Measurements from ENCODE around the gene RBM47. TPM values are rescaled to one million over a fixed set of nuclear protein-coding genes. Genes with fewer than 3 reads are reported as not detected.
A peak's percentile ranks its signal among the peaks of the same experiment; 100 is the strongest.

RBM47 gene
- total RNA-seq, 6 donors from 2014 or later = 111 to 448 (median 149) TPM

DNA sequence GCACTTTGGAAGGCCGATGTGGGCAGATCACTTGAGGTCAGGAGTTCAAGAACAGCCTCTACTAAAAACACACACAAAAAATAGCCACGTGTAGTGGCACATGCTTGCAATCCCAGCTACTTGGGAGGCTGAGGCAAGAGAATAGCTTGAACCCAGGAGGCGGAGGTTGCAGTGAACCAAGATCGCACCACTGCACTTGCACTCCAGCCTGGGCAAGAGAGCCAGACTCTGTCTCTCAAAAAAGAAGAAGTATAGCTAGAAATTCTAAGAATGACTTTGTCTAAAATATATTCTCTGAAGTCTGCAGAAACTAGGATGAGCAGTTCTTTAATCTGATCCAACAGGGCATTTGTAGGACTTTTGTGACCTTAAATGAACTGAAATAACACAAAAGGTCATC is 17.4 kb downstream of the RBM47 start:
- Histone ChIP-seq H3K36me3 (no peaks in the 10 kb centered on the region), H3K4me3 (no peak overlapping the region), H3K9me3 (no peaks in the 10 kb centered on the region), H3K27ac (no peak overlapping the region), H3K27me3 (no peaks in the 10 kb centered on the region), H3K4me1 (peaks cover 0 to 14% (median 2%) of the 10 kb centered on the region in 4 donors)
- WGBS, 2 donors = 81% methylated on average over 4 of the region's 4 CpGs
- ATAC-seq (ENCODE audit: low FRiP score in 2 of 2) (no peak), DNase-seq (no peak)
- TF ChIP-seq POLR2AphosphoS5 (IDR thresholded peaks at IDR 0.05) (no peak), POLR2A (IDR thresholded peaks at IDR 0.05) (no peak), EP300 (IDR thresholded peaks at IDR 0.05) (no peak)
- TF ChIP-seq, protein P1, sequence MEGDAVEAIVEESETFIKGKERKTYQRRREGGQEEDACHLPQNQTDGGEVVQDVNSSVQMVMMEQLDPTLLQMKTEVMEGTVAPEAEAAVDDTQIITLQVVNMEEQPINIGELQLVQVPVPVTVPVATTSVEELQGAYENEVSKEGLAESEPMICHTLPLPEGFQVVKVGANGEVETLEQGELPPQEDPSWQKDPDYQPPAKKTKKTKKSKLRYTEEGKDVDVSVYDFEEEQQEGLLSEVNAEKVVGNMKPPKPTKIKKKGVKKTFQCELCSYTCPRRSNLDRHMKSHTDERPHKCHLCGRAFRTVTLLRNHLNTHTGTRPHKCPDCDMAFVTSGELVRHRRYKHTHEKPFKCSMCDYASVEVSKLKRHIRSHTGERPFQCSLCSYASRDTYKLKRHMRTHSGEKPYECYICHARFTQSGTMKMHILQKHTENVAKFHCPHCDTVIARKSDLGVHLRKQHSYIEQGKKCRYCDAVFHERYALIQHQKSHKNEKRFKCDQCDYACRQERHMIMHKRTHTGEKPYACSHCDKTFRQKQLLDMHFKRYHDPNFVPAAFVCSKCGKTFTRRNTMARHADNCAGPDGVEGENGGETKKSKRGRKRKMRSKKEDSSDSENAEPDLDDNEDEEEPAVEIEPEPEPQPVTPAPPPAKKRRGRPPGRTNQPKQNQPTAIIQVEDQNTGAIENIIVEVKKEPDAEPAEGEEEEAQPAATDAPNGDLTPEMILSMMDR (IDR thresholded peaks at IDR 0.05) = no peak

DNA sequence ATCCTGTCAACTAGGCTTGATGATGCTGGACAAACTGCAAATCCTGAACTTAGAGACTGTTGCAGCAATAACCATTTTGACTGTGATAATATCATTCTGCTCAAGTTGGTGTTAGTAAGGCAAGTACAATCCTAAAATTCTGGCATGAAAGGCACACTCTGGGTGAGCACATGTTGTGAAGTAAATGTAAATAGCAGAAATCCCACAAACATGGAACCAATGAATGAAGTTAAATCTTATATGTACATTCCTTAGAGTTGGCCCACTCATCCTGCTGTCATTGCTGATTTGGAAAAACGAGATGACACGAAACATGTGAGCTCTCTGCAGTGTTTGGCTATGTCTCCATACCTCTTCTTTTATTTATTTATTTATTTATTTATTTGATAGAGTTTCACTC is 21.0 kb downstream of the RBM47 start:
- no peak for ATAC-seq (ENCODE audit: low FRiP score in 2 of 2)
- WGBS, 2 donors = 69 to 93% methylated on average over 2 of the region's 2 CpGs
- DNase-seq = no peak

DNA sequence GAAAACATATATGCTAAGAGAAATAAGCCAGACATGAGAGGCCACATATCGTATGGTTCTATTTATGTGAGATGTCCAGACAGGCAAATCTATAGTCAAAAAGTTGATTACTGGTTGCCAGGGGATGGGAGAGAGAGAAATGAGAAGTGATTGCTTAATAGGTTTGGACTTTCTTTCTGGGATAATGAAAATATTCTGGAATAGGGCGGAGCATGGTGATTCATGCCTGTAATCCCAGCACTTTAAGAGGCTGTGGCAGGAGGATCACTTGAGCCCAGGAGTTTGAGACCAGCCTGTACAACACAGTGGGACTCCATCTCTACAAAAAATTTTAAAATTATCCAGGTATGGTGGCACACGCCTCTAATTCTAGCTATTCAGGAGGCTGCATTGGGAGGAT is 22.4 kb downstream of the RBM47 start:
- Histone ChIP-seq H3K9me3 (no peaks in the 10 kb centered on the region), H3K27me3 (no peaks in the 10 kb centered on the region), H3K27ac (no peak overlapping the region), H3K4me3 (no peak overlapping the region), H3K4me1 (peaks cover 0 to 8% (median 0%) of the 10 kb centered on the region in 4 donors), H3K36me3 (no peaks in the 10 kb centered on the region)
- ATAC-seq (ENCODE audit: low FRiP score in 2 of 2) (peak in 1 of 2 donors; percentile 64), DNase-seq (no peak)
- WGBS, 2 donors = 85 to 86% methylated on average over 3 of the region's 3 CpGs
- TF ChIP-seq EP300 (IDR thresholded peaks at IDR 0.05) = no peak
- TF ChIP-seq POLR2AphosphoS5 (IDR thresholded peaks at IDR 0.05) = no peak
- TF ChIP-seq, protein P1 (IDR thresholded peaks at IDR 0.05) = no peak
- no peak for TF ChIP-seq POLR2A (IDR thresholded peaks at IDR 0.05)

More for the DNA sequence above, 21.0 kb downstream of the RBM47 start:
- Histone ChIP-seq H3K27me3 (no peaks in the 10 kb centered on the region), H3K4me1 (peaks cover 0 to 14% (median 2%) of the 10 kb centered on the region in 4 donors), H3K27ac (no peak overlapping the region), H3K9me3 (no peaks in the 10 kb centered on the region), H3K4me3 (no peak overlapping the region), H3K36me3 (no peaks in the 10 kb centered on the region)
- TF ChIP-seq, protein P1 (IDR thresholded peaks at IDR 0.05) = no peak
- TF ChIP-seq EP300 (IDR thresholded peaks at IDR 0.05) (no peak), POLR2AphosphoS5 (IDR thresholded peaks at IDR 0.05) (no peak), POLR2A (IDR thresholded peaks at IDR 0.05) (no peak)

DNA sequence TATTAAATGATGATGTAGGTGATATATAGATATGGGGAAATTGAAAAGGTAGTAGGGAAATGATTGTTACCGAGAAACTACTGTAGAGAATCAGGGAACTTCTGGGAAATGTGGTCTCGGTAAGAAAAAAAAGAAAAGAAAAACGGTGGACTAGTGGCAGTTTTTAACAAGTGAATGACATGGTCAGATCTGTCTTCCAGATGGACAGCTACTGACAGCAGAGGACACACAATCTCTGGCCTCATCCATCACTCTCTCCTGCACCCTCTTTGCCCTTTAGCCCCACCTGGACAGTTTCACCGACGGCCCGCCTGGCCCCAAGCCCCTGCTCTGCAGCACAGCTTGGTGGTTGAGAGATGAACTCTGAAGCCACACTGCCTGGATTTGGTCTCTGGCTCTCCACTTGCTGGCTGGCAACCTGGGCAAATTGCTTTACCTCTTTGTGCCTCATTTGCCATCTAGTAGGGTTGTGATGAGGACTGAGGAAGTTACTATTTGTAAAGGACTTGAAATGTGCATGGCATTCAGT is 23.4 kb downstream of the RBM47 start:
- no peak for TF ChIP-seq POLR2AphosphoS5 (IDR thresholded peaks at IDR 0.05)
- TF ChIP-seq, protein P1 (IDR thresholded peaks at IDR 0.05) = no peak
- Histone ChIP-seq H3K9me3 (no peaks in the 10 kb centered on the region), H3K27ac (no peak overlapping the region), H3K4me1 (peaks cover 0 to 8% (median 0%) of the 10 kb centered on the region in 4 donors), H3K36me3 (no peaks in the 10 kb centered on the region), H3K4me3 (no peak overlapping the region), H3K27me3 (no peaks in the 10 kb centered on the region)
- 55 to 63% methylated on average over 6 of the region's 6 CpGs for WGBS, 2 donors
- ATAC-seq (ENCODE audit: low FRiP score in 2 of 2) = no peak
- peak in 1 of 2 donors; percentile 65 for DNase-seq

DNA sequence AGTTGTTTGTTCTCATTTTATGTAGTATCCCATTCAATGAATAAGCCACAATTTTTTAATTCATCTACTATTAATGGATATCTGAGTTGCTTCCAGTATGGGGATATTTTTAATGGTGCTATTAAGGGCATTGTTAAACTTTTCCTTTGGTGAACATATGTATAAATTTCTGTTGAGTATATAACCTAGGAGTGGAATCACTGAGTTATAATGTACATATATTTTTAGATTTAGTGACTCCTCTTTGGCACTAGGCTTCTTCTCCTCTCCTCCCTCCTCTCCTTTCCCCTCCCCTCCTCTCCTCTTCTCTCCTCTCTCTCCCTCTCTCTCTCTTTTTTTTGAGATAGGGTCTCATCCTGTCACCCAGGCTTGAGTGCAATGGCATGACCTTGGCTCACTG is 26.4 kb downstream of the RBM47 start:
- Histone ChIP-seq H3K27me3 (no peaks in the 10 kb centered on the region), H3K27ac (no peak overlapping the region), H3K36me3 (no peaks in the 10 kb centered on the region), H3K4me3 (no peak overlapping the region), H3K9me3 (no peaks in the 10 kb centered on the region), H3K4me1 (peaks cover 0 to under 1% (median 0%) of the 10 kb centered on the region in 4 donors)
- DNase-seq (no peak), ATAC-seq (ENCODE audit: low FRiP score in 2 of 2) (no peak)
- no peak for TF ChIP-seq POLR2A (IDR thresholded peaks at IDR 0.05)
